GM19395 (cell line): ENCODE data around the gene SP4.

Experiments used
- ATAC-seq: cut with Tn5 transposase; IDR thresholded peaks from one replicate; pipeline ENCODE4 v1.9.1; 2021; ENCODE audit warnings: mild to moderate bottlenecking, moderate library complexity; ENCODE audit not compliant: unreplicated experiment

Gene SP4

DNA sequence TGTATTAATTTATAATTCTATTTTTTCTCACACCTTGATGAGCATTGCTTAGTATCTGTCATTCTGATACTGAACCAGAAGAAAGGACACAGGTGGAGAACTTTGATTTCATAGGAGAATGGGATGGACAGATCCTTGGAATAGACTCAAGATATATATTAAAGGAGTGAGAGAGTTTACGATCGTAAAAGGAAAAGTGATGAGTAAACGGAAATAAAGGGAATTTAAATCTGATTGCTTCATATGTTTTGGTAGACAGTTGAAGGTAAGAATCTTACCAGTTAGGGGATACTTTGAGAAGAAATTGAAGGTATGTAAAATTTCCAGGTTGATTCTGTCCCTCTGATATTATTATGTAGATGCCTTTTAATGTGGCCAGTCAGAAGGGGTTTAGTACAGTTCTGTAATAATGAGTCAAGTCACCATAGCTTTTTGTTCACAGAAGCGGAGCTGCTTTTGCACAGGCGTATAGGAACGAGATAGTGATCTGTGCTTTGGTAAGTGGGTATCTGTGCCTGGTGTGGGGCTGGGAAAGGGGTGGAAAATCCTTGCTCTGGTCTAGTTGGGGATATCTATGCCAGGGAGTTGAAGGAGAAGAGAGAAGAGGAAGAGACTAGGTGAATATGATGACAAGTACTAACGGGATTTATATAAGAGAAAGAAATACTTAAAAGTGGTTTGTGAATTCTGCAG lies 15.4 kb downstream of the SP4 start:
- ATAC-seq = no peak

DNA sequence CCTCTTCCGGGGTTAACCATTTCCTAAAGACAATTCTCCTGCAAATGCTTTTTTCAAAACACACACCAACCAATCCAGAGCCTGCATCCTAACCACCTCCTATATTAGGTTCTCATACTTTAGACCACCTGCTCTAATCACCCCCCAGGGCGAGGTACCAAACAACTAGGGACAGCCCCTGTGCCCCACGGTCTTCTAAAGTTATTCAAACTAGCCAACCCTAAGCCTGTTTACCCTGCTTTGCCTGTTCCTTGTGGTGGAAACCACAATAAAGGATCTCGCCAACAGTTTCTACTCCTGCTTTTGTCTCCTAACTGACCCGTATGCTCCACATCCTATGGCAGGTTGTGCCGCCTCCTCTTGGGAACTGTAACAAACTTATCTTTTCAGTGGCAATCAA lies 21.1 kb downstream of the SP4 start:
- no peak for ATAC-seq

DNA sequence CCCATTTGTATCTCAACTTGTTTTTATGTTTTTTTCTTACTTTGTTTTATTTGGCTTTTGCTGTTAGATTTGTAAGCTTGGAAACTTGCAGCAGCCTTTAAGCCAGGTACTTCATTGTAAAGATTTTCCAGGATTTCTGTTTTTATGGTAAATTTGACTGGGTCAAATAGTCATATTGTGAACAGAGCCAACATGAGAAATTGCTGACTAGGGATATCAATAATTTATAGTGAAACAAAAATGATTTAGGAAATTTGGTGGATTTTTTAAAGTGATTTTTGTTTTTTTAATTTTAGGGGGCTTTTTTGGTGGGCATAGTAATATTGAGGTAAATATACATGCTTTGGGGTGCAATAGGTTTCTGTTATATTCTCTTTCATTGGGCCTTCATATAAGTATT lies 22.2 kb downstream of the SP4 start:
- no peak for ATAC-seq

DNA sequence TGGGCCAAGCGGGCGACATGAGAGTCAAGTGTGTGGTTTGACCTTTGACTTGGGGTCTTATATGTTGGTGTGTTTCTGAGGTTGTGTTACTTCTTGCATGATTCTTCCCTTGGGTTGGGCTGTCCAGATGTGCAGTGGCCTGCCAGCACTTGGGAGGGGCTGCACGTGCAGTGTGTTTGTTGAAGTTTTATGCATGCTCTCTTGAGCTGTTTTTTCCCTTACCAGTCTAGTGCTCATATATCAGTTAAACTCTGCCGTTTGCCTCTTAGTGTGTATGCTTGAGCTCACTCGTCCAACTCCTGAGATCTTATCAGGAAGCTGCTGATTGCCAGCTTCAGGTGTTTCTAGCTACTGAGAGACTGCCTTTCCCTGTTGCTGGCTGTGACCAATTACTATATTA lies 23.1 kb downstream of the SP4 start:
- ATAC-seq = no peak

DNA sequence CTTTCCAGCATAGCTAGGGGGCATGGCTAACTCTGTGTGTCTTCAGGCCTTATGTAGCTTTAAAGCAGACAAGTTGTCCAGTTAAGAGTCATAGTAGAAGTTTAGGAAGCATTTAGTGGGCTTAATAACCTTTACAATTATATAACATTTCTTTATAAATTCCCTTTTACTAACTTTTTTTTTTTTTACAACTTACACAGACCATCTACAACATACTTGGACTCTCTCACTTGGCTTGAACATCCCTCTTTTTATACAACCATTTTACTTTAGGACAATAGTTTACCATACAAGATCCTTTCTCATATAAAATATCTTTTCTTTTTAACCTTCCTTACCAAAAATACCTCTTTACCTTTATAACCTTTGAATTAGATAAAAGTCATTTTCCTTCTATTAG lies 26.3 kb downstream of the SP4 start:
- no peak for ATAC-seq

DNA sequence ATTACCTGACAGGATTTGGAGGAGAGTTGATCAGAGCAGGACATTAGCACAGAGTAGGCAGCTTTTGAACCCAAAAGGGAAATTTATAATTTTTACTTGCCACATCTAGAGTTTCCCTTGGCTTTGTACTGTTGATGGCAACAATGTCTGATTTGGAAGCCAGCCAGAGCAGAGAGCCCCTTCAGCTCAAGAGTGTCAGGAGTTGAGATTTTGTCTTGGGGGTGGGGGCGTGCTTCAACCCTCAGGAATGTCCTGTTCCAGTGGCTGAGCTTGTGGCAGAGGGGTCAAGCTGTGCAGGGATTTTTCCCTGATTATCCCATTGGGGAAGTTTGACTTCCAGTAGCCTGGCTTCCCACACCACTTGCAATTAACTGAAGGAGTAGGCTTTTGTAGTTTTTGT lies 27.0 kb downstream of the SP4 start:
- no peak for ATAC-seq

DNA sequence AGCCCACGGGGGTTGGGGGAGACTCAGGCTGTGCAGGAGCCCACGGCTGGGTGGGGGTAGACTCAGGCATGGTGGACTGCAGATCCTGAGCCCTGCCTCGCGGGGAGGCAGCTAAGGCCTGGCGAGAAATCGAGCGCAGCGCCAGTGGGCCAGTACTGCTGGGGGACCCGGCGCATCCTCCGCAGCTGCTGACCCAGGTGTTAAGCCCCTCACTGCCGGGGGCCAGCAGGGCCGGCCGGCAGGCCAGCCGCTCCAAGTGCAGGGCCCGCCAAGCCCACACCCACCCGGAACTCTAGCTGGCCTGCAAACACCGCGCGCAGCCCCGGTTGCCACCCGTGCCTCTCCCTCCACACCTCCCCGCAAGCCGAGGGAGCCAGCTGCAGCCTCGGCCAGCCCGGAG lies 33.4 kb downstream of the SP4 start:
- ATAC-seq = no peak

DNA sequence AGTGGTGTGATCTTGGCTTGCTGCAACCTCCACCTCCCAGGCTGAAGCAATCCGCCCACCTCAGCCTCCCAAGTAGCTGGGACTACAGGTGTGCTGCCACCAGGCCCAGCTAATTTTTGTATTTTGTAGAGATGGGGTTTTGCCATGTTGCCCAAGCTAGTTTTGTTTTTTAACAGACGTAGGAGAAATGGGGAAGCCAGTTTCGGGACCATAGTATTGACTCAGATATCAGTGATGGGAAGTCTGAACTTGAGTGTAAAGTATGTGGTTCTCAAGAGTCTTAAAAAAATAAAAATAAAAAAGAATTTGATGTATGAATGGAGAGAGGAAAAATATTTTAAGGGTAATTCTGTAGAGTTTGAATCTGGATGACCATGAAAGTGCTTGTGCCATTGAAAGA lies 34.2 kb downstream of the SP4 start:
- no peak for ATAC-seq

DNA sequence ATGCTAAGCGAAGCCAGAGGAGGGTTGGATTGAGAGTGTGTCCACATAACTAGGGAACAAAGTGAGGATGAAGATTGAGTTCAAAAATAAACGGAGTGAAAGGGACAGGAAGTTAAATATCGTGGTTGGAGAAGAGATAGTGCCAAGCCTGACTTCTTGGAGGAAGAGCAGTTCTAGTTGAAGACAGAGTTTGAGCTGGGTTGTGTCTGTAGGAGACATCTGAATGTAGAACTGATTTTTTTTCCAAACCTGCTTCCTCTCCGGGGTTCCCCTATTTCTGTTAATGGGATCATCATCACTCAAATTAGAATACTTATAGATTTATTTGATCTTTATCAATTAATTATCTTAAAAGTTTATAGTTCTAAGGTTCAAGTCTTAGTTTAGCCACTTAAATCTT lies 35.6 kb downstream of the SP4 start:
- no peak for ATAC-seq

DNA sequence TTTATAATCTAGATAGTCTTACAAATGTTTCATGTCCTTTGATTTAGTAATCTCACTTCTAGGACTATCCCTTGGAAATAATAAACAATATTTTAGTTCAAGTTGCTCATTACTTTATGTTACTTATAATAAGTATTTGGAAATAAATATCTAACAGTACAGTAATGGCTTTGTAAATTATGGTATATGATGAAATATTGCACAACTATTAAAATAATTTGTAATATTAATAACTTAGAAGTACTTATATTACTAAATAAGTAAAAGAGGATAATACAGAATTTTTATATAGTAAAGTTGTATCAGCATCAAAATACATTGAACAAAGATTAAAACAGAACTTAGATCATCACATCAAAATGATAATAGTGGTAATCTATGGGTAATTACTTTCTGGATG lies 41.1 kb downstream of the SP4 start:
- ATAC-seq = no peak

DNA sequence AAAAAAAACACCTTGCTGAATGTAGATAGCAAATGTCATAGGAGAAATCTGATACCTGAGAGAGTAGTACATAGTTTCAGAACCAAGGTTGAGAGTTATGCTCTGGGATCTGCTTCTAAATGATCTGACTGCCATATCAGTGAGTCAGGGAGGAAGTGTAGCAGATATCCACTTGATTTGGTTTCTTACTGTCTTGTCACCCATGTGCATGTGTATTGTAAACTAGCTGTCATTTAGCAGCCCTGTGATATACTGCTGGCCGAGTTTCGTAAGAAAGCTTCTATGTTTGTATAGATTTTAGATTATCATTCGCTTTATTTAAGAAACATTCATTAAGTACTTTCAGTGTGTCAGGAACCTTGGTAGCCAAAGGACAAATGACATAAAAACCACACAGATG lies 42.0 kb downstream of the SP4 start:
- ATAC-seq = no peak

DNA sequence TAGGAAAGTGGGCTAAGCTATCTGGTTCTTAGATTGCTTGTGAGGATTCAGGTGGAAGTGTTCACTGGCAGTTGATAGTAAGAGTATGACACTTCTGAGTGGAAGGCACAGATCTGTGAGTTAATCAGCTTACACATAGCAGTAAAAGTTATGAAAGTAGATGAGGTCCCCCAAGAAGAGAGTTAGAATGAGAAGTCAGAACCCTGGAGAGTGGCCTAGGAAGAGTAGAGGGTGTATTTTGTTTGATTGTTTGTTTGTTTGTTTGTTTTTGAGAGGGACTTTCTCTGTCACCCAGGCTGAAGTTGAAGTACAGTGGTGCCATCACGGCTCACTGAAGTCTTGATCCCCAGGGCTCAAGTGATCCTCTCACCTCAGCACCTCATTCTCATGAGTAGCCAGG lies 44.1 kb downstream of the SP4 start:
- ATAC-seq = no peak

DNA sequence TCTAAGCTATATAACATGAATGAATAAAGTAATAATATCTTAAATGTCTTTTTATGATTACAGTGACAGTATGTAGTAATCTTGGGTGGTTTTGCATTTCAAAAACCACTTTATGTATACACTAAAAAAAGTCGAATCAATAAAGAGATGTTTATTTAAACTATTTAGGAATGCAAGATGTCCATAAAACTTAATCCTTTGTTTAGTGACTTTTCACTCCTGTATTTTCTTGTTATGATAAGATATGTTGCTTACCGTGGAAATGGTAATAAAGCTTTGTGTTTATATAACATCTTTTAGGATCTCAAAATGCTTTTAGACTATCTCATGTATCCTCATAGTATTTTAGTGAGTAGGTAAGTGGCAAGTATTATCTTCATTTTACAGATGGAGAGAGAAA lies 48.5 kb downstream of the SP4 start:
- no peak for ATAC-seq

DNA sequence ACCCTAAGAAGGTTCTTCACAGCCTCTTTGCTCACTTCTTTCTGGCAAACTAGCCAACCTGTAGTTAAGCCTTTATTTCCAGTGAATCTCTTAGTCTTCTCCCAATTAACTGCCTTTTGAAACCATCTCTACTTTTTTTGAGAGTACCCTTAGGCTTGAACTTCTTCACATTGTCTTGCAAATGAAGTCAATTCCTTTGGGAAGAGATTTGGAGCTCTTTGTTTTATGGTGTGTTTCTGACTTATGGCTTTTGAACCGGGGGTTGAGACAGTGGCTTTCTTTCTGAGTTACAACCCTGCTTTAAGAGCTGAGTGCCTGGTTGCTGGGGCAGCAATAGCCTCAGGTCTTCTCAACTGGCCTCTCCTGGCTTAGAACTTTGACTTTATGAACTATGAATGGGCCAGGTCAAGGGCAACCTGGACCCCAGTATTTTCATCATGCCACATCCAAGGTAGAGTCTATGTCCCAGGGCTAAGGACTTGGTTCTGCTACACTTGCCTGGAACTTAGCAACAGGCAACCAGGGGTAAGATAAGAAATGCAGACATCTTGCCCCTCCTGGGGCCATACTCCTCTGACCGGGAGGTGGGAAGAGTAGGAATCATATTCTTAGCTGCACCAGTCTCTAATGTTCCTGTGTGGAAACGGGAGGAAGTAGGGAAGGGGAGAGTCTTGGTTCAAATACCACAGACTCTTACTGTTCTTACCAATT lies 53.0 kb downstream of the SP4 start:
- no peak for ATAC-seq

DNA sequence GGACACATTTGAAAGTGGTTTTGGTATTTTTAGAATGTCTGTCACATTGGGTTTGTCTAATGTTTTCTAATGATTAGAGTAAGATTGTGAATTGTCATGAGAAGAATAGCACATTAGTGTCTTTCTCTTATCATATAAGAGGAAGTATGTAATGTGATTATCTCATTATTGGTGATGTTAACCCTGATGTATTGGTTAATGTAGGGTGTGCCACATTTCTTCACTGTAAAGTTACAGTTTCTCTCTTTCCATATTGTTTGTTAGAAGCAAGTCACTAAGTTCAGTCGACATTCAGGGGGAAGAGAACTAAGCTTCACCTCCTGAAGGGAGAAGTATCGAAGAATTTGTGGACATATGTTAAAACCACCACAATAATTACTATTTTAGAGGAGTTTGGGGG lies 58.6 kb downstream of the SP4 start:
- no peak for ATAC-seq

DNA sequence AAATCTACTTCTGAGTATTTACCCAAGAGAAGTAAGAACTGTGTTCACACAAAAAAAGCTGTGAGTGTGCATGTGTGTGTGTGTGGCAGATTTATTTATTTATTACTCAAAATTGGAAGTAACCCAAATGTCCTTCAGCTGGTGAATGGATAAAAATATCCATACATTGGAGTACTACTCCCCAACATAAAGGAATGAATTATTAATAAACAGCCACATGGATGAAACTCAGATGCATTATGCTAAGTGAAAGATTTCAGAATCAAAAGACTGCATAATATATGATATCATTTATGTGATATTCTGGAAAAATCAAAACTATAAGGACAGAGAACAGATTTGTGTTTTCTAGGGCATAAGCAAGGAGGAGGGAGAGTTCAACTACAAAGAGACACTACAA lies 67.8 kb downstream of the SP4 start:
- ATAC-seq = no peak

DNA sequence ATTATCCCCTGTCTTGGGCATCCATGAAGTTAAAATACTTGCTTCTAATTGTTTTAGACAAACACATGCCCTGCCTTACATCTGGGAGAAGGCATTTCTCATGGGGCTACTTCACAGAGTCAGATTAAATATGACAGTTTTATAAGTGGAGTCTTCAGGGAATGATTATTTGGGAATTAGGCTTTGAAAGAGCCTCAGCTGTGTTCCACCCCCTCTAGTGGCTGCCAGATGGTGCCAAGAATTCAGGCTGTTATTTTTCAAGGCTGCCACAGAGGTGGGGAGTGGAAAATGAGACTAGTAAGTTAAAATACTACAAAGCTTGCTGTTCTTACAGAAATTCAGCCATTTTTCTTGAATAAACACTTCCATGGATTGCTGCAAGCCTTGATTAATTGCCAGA lies 69.2 kb downstream of the SP4 start:
- no peak for ATAC-seq

DNA sequence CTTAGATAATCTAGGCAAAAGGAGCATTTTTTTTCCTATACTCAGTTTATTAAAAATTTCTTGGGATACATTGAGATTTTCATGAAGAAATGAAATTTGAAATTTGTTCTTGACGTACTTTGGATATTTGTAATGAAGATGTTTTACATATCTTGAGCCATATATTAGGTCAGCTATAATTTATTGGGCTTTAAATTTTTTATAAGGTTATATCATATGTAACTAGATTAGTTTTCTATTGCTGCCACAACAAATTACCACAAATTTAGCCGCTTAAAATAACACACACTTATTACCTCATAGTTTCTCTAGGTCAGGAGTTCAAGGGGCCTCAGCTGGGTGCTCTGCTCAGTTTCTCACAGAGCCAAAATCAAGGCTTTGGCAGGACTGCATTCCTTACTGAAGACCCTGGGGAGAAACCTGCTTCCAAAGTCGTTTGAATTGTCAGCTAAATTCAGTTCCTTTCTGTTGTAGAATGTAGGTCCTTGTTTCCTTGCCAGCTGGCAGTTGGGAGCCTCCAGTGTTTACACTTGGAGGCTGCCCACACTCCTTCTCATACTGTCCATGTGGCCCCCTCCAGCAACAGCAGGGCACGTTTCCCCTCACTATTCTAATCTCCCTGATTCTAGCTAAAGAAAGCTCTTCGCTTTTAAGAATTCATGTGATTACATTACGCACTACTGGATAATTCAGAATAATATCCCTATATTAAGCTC lies 72.4 kb downstream of the SP4 start:
- no peak for ATAC-seq

DNA sequence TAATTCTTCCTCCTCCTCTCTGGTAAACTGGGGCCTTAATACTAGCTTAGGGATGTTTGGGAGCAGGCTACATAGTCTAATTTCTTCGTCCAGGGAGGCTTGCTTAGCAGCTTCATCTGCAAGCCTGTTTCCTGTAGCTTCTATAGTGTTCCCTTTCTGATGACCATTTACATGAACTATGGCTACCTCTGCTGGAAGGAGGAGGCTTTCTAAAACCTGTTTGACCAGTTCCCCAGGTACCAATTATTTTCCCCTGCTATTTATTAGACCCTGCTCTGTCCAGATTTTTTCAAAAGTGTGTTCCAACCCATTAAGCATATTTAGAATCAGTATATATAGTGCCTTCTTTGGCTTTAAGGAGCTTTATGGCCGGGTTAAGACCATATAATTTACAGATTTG lies 76.1 kb downstream of the SP4 start:
- no peak for ATAC-seq

DNA sequence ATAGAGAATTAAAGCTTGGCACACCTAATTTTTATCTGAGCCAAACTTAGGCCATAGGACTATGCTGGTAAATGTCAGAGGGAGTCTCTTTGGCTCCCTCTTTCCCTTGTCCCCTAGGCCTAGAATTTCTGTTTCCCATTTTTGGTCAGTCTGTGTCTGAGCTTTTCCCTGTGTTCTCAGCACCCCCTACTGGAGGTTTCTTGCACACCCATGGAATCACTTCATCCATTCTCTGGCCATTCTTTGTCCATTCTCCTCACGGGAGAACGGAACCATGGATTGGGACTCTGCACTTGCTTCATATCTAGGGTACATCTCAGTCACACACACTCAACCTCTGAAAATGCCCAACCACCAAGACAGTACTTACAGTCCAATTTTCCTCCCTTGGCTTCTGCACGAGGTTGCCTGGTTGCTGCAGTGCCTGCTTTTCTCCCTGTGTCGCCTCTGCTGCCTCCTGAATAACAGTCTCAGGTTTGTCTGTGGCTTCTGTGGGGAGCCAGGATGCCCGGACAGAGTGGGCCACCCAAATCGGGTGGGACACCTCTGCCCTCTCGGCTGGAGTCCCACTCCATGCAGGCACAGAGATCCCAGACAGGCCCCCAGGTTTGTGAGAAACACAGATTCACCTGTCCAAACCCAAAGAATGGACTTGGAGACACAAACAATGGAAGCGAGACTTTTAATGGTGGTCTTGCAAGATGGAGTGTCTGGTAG lies 79.9 kb downstream of the SP4 start:
- no peak for ATAC-seq

DNA sequence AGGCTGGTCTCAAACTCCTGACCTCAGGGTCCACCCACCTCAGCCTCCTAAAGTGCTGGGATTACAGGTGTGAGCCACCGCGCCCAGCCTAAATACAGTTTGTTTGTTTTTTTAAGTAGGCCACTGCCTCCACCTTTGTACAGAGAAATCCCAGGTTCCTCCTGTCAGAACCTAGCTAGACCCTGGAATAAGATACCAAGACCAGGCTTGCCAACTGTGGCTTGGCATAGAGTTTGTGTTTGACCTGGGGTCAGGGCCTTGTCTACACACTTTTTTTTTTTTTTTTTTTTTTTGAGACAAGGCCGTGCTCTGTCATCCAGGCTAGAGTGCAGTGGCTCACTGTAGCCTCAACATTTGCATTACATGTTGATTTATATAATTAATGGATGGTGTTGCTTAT lies 80.7 kb downstream of the SP4 start:
- ATAC-seq = no peak

DNA sequence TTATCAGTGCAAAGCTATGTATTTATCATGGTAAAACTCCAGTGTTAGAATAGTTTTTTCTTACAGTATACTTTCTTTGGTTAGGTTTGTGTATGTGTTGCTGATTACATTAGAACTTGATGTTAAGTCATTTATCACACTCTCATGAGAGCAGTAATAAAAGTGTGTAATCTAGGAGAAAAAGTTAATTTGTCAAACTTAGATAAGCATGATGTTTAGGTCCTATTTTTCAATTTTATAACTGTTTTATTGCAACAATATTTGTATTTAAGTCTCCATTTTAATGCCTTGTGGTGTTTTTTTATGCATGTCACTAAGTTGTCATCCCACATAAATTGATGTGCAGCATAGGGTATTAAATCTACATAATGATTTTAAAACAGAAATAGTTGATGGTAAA lies 86.2 kb downstream of the SP4 start:
- ATAC-seq = no peak
